Stimulated activated CD8-positive, alpha-beta memory T cell treated with anti-CD3 and anti-CD28 coated beads, Interleukin-12 subunit alpha, Interleukin-12 subunit beta, amount 100 ng/mL, for 24 hours (primary cell): ENCODE measurements around the gene TBC1D22A.

ENCODE experiments used
- DNase-seq: peaks from one replicate; pipeline ENCODE4 v3.0.0-alpha.2; 2020; ENCODE audit errors: extremely low read depth

Gene TBC1D22A

GRCh38 chr22:47189056-47189916 lies 426.8 kb downstream of the TBC1D22A start:
- DNase-seq, result no peak

- no peak for DNase-seq
Observed at GRCh38 chr22:47190276-47190956, 428.0 kb downstream of the TBC1D22A start.

GRCh38 chr22:47190957-47191670 lies 428.7 kb downstream of the TBC1D22A start:
- no peak for DNase-seq

- no peak for DNase-seq
Observed at GRCh38 chr22:47191671-47192650, 429.5 kb downstream of the TBC1D22A start.

GRCh38 chr22:47192651-47193437 lies 430.4 kb downstream of the TBC1D22A start:
- DNase-seq, result no peak

GRCh38 chr22:47193606-47194329 lies 431.3 kb downstream of the TBC1D22A start:
- DNase-seq, result no peak

- DNase-seq, result no peak
Observed at GRCh38 chr22:47194476-47195155, 432.2 kb downstream of the TBC1D22A start.

GRCh38 chr22:47195156-47195483 lies 432.7 kb downstream of the TBC1D22A start:
- DNase-seq, result no peak

GRCh38 chr22:47195484-47196165 lies 433.2 kb downstream of the TBC1D22A start:
- no peak for DNase-seq

- DNase-seq, result no peak
Observed at GRCh38 chr22:47196166-47196849, 433.9 kb downstream of the TBC1D22A start.

GRCh38 chr22:47196881-47197772 lies 434.7 kb downstream of the TBC1D22A start:
- no peak for DNase-seq

GRCh38 chr22:47197773-47198500 lies 435.5 kb downstream of the TBC1D22A start:
- no peak for DNase-seq

- DNase-seq, result no peak
Observed at GRCh38 chr22:47198801-47199251, 436.4 kb downstream of the TBC1D22A start.

GRCh38 chr22:47199261-47199978 lies 437.0 kb downstream of the TBC1D22A start:
- no peak for DNase-seq

- DNase-seq, result no peak
Observed at GRCh38 chr22:47199979-47200272, 437.5 kb downstream of the TBC1D22A start.
